Measurements from ENCODE around the gene CCL20.
"Not testable (repeated sequence)": the region's sequence is repeated elsewhere in the genome, so short reads cannot be mapped to it uniquely, and the experiment has no call there.

Gene CCL20

GRCh38 chr2:227834423-227834822 is 20.8 kb downstream of the CCL20 start:
- DNase-seq (ENCODE audit: low read depth in 2 of 2): no peak

- no peak for DNase-seq (ENCODE audit: low read depth in 2 of 2)
Observed at GRCh38 chr2:227834916-227835650, 21.4 kb downstream of the CCL20 start.

- not testable (repeated sequence) for DNase-seq (ENCODE audit: low read depth in 2 of 2)
Observed at GRCh38 chr2:227839339-227840129, 25.9 kb downstream of the CCL20 start.

- DNase-seq (ENCODE audit: low read depth in 2 of 2): no peak
Observed at GRCh38 chr2:227846831-227847230, 33.2 kb downstream of the CCL20 start.

- DNase-seq (ENCODE audit: low read depth in 2 of 2): no peak
Observed at GRCh38 chr2:227848146-227848545, 34.5 kb downstream of the CCL20 start.

GRCh38 chr2:227848586-227848985 is 34.9 kb downstream of the CCL20 start:
- DNase-seq (ENCODE audit: low read depth in 2 of 2): no peak

GRCh38 chr2:227849906-227850305 is 36.3 kb downstream of the CCL20 start:
- DNase-seq (ENCODE audit: low read depth in 2 of 2): no peak

- no peak for DNase-seq (ENCODE audit: low read depth in 2 of 2)
Observed at GRCh38 chr2:227853204-227853629, 39.6 kb downstream of the CCL20 start.

GRCh38 chr2:227853765-227854271 is 40.2 kb downstream of the CCL20 start:
- DNase-seq (ENCODE audit: low read depth in 2 of 2): no peak

GRCh38 chr2:227855440-227855839 is 41.8 kb downstream of the CCL20 start:
- DNase-seq (ENCODE audit: low read depth in 2 of 2): no peak

GRCh38 chr2:227856697-227857096 is 43.1 kb downstream of the CCL20 start:
- DNase-seq (ENCODE audit: low read depth in 2 of 2): no peak

- no peak for DNase-seq (ENCODE audit: low read depth in 2 of 2)
Observed at GRCh38 chr2:227860221-227860641, 46.6 kb downstream of the CCL20 start.

- DNase-seq (ENCODE audit: low read depth in 2 of 2): no peak
Observed at GRCh38 chr2:227861011-227861410, 47.4 kb downstream of the CCL20 start.

GRCh38 chr2:227862227-227862740 is 48.6 kb downstream of the CCL20 start:
- DNase-seq (ENCODE audit: low read depth in 2 of 2): no peak

- no peak for DNase-seq (ENCODE audit: low read depth in 2 of 2)
Observed at GRCh38 chr2:227862741-227863588, 49.3 kb downstream of the CCL20 start.

- DNase-seq (ENCODE audit: low read depth in 2 of 2): no peak
Observed at GRCh38 chr2:227864161-227864756, 50.6 kb downstream of the CCL20 start.

- no peak for DNase-seq (ENCODE audit: low read depth in 2 of 2)
Observed at GRCh38 chr2:227865291-227865690, 51.6 kb downstream of the CCL20 start.

Measured in stimulated activated CD4-positive, alpha-beta T cell treated with anti-CD3 and anti-CD28 coated beads, Interleukin-1b, Interleukin-23, amount 100 ng/mL, for 4 hours (primary cell).